GM12892 (cell line): ENCODE results near the gene IGF1R.

Experiments used
- POLR2A ChIP-seq: IDR thresholded peaks from 2 replicates; pipeline ENCODE4 v1.6.1; 2011; ENCODE audit warnings: low read depth, low read length, control low read depth
- POLR2AphosphoS5 ChIP-seq: IDR thresholded peaks from 2 replicates; pipeline ENCODE4 v1.6.1; 2011; ENCODE audit warnings: low read depth, low read length, control low read depth

DNA sequence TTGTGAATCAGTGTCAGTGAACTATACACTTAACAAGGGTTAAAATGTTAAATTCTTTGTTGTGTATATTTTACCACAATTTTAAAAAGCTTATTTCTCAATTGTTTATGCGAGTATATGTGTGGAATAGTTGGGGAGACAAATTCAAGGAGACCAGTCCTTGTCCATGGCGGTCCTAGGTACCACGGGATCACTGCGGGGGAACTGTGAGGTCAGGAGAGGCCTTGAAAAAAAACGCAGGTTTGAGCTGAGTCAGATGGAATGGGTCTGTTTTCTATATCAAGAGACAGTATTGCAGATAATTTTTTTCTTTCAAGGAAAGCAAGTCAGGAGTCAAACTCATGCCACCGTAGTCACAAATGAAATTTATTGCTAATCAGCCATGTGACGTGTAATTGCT lies 18.5 kb downstream of the IGF1R start:
- no peak for TF ChIP-seq POLR2A
- TF ChIP-seq POLR2AphosphoS5, result no peak
